Nucleus accumbens (tissue), 56 donors: ENCODE data around the gene HPCA.

Source experiments
- DNase-seq, 56 donors: peaks; one replicate each; lab custom pipeline; 2025; lab: John Stamatoyannopoulos, UW

HPCA gene

DNA sequence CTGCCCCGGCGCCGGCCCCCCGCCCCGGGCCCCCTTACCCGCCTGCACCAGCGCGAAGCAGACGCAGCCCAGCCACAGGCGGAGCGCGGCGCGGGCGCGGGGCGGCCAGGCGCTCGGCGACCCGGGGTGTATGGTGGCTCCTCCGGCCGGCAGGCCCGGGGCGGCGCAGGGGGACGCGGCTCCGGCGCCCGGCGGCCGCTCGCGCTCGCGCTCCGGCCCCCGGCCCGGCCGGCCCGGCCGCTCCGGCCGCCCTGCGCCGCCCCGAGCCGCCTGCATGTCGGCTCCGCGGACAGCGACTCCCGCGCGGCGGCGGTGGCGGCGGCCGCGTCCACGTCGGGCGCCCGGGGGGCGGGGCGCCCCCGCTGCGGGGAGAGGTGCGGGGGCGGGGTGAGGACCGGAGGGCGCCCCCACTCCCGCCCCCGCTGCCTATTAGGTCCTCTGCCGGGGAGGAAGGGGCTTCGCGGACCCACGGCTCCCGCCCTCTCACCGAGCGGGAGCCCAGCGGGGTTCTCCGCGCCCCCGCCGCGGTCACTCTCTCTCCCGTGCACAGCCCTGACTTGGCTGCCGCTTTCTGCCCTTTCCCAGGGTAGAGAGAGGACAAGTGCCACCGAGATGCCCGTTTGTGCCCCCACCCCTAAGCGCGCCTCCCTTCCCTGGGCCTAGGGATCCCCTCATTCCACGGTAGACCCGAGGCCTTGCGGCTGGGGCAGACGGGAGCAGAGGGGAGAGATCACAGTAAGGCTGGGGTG, 15.5 kb upstream of the HPCA start, which contains the start of gene FNDC5:
TSS of gene FNDC5 (minus strand) at position 298 of the 749 bp plus-strand sequence.
- DNase-seq, result peak in 1 of 56 donors; percentile 47

DNA sequence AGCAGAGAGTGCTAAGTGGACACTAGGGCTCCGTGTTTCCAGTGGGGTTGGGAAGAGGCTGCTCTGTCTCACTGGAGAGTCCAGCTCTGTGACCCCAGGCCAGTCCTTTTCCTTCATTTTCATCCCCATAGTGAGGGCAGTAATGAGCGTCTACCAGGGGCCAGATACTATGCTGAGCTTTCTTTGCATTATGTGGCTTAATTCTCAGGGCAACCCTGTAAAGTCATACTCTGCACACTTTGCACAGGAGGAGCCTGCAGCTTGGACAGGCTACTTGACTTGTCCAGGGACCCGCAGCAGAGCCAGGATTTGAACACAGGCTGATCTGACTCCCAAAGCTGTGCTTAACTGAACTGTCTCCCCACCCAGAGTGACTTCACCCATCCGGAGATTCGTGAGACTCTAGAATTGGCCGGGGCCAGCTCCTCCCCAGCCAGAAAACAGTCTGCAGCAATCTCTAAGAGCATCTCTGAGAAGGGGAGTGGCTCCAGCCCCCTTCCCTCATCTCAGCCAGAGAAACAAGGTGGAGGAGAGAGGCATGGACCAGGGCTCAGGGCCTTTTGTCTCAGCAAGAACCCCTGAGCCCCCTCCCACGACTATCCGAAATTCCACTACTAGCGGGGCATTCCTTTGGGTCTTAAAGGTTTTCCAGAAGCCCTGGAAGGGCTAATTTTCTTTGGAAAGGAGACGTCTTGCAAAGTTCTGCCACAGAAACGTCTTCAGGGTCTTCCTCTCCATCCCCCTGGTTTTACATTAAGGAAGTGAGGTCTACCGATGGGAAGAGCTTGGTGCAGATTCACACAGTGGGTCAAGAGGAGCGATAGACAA, 14.7 kb upstream of the HPCA start:
- DNase-seq, result no peak

DNA sequence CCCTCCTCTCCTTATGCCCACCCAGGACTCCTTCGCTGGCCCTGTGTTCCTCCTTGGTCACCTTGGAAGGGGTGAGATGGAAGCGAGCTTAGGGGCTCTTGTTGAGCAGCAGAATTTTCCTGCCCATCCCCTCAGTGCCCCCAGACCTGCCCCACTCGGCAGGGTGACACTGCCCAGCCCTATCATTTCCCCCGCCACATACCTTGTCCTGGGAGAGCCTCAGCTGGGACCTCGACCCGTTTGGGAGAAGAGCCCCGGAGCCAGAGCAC, 14.2 kb upstream of the HPCA start:
- no peak for DNase-seq

DNA sequence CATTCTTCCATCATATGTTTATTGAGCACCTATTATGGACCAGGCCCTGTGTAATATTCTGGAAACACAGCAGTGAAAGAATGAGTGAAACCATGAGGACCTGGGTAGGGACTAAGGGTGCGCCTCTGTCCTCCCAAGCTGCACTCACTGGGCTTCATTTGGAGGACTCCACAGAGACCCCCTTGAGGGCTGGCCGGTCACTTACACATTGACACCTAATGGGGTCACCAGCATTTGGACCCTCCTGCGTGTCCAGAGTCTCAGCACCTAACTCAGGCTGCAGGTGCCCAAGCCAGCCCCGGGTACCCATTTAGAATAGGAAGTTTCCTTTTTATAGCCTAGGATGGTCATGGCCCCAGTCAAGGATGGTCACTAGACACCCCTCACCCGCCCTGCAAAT, 12.8 kb upstream of the HPCA start:
- DNase-seq, result no peak

- DNase-seq, result no peak
These were observed 11.2 kb upstream of the HPCA start for GRCh38 chr1:32874860-32875752.

DNA sequence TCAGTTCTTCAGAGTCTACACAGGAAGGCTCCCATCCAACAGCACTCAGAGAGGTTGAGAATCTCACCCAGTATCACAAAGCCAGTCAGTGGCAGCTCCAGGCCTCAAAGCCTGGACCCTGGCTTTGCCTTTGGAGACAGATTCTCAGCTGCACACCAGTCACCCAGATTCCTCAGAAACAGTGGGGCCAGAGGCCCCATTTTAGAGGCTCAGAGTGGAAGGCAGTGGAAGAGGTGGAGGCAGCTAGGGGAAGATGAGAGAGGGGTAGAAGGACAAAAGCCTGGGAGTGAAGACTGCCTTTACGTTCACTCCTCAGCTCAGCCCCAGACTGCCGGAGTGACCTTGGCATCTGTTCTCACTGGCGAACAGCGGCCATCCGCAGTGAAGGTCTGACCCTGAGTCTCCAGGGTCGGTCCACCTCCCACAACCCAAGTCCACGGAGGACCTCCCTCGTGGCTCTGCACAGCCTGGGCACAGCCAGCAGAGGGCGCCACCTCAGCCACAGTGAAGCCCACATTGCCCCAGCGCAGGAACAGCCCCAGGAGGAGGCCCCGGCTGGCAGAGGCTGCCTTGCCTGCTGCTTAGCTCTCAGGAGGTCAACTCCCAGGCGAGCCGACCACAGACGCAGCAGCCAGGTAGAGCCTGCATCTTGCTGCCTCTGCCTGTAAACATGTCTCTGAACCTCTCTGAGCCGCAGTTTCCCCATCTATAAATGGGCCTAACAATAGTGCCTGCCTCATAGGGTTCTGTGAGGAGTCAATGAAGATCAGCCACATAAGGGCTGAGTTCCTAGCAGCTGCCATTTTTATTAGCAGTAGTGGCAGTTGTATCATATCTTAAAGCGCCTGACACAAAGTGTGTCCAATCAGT, 9.7 kb upstream of the HPCA start:
- DNase-seq, result peak in 27 of 56 donors; percentile 11 to 70 (median 33)

DNA sequence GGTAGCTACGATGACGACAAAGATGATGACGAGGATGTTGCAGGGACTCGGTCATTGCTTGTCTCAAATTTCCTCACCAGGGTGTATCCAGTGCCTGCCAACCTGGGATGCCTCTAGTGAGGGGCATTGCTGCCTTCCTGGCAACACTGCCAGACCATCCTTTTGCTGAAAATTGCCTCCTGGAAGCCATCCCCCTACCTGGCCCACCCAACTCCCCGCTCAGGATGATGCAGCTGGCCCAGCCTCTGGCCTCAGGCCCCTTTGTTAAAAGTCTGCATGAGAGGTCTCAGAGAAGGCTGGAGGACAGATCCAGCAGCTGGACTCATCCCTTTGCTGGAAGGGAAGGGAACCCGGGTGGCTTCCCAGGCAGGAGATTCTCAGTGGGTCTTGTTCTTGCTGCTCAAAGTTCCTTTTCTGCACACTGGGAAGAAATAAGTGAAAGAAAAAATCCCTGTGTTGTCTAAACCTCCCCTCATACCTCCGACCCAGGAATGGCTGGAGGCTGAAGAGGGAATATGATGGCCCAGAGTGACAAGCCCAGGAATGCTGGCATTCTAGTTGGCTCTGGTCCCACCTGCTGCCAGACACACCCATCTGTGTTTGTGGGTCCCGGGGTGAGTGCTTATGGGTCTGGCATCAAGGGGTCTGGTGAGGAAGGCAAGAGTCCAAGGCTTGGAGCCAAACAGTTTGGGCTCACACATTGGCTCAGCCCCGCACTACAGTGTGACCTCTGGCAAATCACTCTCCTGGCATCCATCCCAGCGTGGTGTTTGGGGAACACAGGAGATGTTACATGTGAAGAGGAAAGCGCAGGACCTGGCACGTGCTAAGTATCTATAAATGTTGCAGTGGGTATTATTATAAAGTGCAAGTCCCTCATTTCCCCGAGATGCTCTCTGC, 8.8 kb upstream of the HPCA start:
- peak in 3 of 56 donors; percentile 24 to 52 (median 40) for DNase-seq

DNA sequence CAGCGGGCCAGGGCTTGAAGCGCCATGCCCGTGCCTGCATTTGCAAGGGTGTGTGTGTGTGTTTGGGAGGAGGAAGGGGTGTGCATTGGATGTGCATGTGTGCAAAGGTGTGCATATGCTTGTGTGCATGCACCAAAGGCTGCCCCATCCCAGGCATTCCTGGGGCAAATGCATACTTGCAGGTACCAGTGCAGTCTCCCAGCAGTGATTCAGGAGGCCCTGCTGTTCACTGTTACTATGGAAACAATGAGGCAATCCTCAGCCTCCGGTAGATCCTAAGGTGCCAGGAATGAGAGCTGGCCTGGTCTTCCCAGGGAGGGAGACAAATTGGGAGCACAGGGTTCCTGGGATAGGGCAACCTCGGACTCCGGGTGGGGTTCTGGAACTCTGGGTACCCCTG, 8.1 kb upstream of the HPCA start:
- peak in 17 of 56 donors; percentile 15 to 65 (median 36) for DNase-seq

DNA sequence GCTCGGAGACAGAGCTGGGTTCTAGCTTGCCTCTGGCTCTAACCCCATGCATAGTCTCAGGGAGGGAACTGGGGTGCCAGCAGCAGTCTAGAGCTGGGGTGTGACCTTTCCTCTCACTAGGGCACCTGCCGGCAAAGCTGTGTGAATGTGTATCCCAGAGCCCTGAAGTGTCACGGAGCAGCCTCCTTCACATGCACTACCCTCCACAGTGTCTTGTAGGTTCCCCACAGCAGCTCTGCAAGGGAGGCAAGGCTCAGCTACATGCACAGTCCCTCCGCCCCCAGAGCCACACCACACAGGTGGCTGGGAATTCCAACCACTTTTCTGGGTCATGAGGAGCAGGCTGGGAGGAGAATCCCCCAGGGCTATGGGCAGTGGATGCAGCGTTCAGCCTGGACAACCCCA, 7.7 kb upstream of the HPCA start:
- peak in 2 of 56 donors; percentile 24 to 53 for DNase-seq

- DNase-seq, result no peak
These were observed 5.0 kb upstream of the HPCA start for GRCh38 chr1:32881291-32881690.

DNA sequence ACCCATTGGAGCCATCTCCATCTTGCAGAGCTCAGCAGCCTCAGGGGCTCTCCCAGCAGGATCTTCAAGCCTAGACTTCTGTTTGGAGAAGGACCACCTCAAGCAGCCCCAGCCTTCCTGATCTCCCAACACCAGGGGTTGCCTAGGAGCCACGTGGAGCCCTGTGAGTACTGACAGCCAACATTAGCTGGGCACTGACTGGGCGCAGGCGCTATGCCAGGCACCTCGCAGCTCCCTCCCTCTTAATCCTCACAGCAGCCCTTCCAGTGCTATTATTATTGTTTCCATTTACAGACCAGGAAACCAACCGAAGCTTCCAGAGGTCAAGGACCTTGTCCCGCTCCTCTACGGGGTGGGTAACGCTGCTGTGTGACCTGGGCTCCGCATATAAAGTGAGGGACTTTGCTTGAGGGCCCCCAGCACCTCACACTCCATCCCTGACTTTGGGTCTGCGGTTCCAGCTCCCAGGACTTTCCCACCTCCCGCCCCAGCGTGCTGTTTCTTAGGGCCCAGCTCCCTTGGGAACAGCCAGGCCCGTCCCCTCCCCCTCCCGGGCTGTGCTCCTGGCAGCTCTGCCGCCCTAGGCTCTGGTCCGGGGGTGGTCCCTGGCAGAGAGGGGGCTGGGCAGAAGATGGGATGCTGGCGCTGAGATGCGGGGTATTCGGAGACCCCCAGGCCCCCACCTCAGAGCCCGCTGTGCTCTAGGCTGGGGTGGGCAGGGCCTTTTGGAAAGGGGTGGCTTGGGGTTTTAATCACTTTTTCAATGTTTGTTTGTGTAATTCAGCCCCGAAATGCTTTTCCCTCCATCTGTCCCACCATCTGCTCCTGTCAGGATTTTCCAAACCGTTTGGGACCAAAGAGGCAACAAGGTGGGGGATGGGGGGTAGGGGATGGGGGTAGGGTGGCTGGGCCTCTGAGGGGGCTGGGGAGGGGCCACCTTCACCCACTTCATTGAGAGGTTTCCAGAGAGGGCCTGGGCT, 4.1 kb upstream of the HPCA start:
- peak in 19 of 56 donors; percentile 15 to 65 (median 34) for DNase-seq

GRCh38 chr1:32883338-32884031, 2.8 kb upstream of the HPCA start:
- DNase-seq, result no peak

DNA sequence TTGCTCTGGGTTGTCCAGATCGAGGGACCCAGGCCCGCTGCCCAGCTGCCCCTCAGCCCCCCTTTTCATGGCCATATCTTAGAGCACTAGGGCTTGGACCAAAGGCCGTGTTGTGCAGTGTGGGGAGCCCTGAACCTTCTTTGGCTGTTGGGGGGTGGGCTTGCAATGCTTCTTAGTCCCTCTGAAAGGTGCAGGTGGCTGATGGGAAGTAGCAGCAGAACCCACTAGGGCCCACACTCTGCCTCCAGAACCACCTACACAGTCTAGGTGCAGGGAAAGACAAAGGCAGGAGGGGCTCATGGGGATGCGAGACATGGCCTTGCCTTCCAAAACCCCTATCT, 2.3 kb upstream of the HPCA start:
- no peak for DNase-seq

- DNase-seq, result peak in 1 of 56 donors; percentile 33
These were observed 1.6 kb upstream of the HPCA start for GRCh38 chr1:32884726-32885125.

- no peak for DNase-seq
These were observed 651 bp upstream of the HPCA start for GRCh38 chr1:32885676-32886003.

DNA sequence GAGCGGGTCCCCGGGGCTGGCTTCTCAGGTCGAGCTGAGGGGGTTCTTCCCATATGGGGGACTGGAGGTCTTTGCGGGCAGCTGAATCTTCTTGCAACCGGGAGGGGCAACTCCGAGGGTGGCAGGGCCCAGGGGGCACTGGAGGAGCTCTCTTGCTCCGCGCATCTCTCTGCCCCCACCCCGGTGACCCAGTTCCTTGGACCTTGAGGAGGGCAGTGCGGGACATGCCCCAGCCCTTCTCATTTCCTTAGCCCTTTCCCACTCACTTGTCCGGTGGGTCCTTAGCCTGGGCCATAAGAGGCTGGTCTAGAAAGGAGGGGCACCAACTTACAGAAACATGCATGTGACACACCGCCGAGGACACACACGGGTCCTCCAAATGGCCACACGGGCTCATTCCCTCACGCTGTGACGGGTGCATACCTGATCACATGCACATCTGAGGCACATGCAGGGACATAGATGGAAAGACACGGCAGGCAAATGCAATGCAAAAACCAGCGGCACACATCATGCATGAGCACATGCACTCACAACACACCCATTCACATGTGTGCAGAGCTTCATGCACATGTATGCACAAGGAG, 630 bp downstream of the HPCA start:
- no peak for DNase-seq

- DNase-seq, result peak in 11 of 56 donors; percentile 30 to 55 (median 40)
These were observed 1.3 kb downstream of the HPCA start for GRCh38 chr1:32887623-32888022.
